CD4-positive, CD25-positive, alpha-beta regulatory T cell (primary cell): ENCODE data around the gene ACAP1. TPM values are rescaled to one million over a fixed set of nuclear protein-coding genes. Genes with fewer than 3 reads are reported as not detected.
"Not testable (repeated sequence)": the region's sequence is repeated elsewhere in the genome, so short reads cannot be mapped to it uniquely, and the experiment has no call there.

Experiments
- ATAC-seq, 2 donors: fragments of 150-1000 bp; cut with Tn5 transposase; one replicate each; pipeline ENCODE4 v1.10.0; 2021; ENCODE audit warnings: low read depth in 2 of 2, moderate number of reproducible peaks in 2 of 2, moderate library complexity in 1 of 2
- DNase-seq, 3 donors: peaks; one replicate each; pipeline versions ENCODE4 v3.0.0 to v3.0.0-alpha.2; 2012 to 2022; ENCODE audit warnings: mixed read lengths in 1 of 3
- H3K27ac ChIP-seq: one replicate; pipeline ENCODE4 v1.7.0; 2013; ENCODE audit warnings: mild to moderate bottlenecking, low read length; ENCODE audit not compliant: insufficient read depth, poor library complexity, severe bottlenecking
- H3K27me3 ChIP-seq: one replicate; pipeline ENCODE4 v1.7.0; 2013; ENCODE audit warnings: low read length; ENCODE audit not compliant: control insufficient read depth, insufficient read depth
- H3K36me3 ChIP-seq: one replicate; pipeline ENCODE4 v1.7.0; 2013; ENCODE audit warnings: mild to moderate bottlenecking, low read length, moderate library complexity; ENCODE audit not compliant: control insufficient read depth, insufficient read depth
- H3K4me1 ChIP-seq: 2 replicates; pipeline ENCODE4 v1.7.0; 2013; ENCODE audit warnings: mild to moderate bottlenecking, low read length; ENCODE audit not compliant: insufficient read depth, control insufficient read depth, poor library complexity, severe bottlenecking
- H3K4me3 ChIP-seq: one replicate; pipeline ENCODE4 v1.7.0; 2013; ENCODE audit warnings: low read depth, mild to moderate bottlenecking, low read length, moderate library complexity
- H3K9me3 ChIP-seq, 2 experiments: 1 replicate in 1 of 2; 2 replicates in 1 of 2; pipeline ENCODE4 v1.7.0; 2013; ENCODE audit warnings: low read length in 2 of 2, mild to moderate bottlenecking in 1 of 2, moderate library complexity in 1 of 2; ENCODE audit not compliant: control insufficient read depth in 2 of 2
- H3K27ac Mint-ChIP-seq, 3 donors: one replicate each; pipeline ENCODE4 v1.8.0; 2020 to 2022; ENCODE audit warnings: mild to moderate bottlenecking in 3 of 3, mixed read lengths in 3 of 3, moderate library complexity in 2 of 3
- H3K27me3 Mint-ChIP-seq: one replicate; pipeline ENCODE4 v1.8.0; 2022; ENCODE audit warnings: mild to moderate bottlenecking, mixed read lengths
- H3K36me3 Mint-ChIP-seq: one replicate; pipeline ENCODE4 v1.8.0; 2020; ENCODE audit warnings: mixed read lengths
- H3K4me1 Mint-ChIP-seq, 4 donors: one replicate each; pipeline ENCODE4 v1.8.0; 2020 to 2022; ENCODE audit warnings: mixed read lengths in 4 of 4, mild to moderate bottlenecking in 1 of 4
- H3K4me3 Mint-ChIP-seq, 4 donors: one replicate each; pipeline ENCODE4 v1.8.0; 2020 to 2022; ENCODE audit warnings: mild to moderate bottlenecking in 4 of 4, mixed read lengths in 4 of 4, moderate library complexity in 3 of 4
- H3K9me3 Mint-ChIP-seq, 7 donors: one replicate each; pipeline ENCODE4 v1.8.0; 2020 to 2022; ENCODE audit warnings: mixed read lengths in 7 of 7, mild to moderate bottlenecking in 3 of 7, moderate library complexity in 2 of 7
- polyA plus RNA-seq, 4 donors: library from polyadenylated mRNA; unstranded; fragments of 300-500 nt; fragmentation: Illumina TruSeq; gene quantifications; one replicate each; pipeline ENCODE4 v1.2.3, GENCODE V29; 2021
- total RNA-seq: library from RNA; stranded (reverse); gene quantifications from one replicate; pipeline ENCODE4 v1.2.3, GENCODE V29; 2022

Gene ACAP1
- total and polyA plus RNA-seq, 5 donors from 2014 or later: 194 to 723 (median 219) TPM

DNA sequence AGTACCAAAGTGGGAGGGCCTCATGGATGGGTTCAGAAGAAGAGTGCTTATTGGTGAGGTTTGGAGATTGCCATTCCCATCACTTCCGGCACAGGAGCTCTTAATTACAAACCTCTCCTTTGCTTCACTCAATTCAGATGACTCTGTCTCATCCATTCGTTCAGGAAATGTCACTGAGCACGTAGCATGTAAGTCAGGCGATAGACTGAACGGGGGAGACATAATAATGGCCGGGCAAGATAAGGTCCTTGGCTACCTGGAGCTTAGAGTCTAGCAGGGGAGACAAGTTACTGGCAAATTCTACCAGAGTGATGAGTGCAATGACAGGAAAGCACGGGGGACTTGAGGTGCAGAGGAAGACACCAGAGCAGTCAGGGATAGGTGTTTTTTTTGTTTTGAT, 29.6 kb downstream of the ACAP1 start:
- not testable (repeated sequence) for H3K27me3 ChIP-seq, H3K4me1 Mint-ChIP-seq, H3K9me3 ChIP-seq, H3K4me3 Mint-ChIP-seq, H3K4me3 ChIP-seq, ATAC-seq, H3K4me1 ChIP-seq, H3K27ac ChIP-seq, H3K27ac Mint-ChIP-seq, H3K36me3 Mint-ChIP-seq, H3K36me3 ChIP-seq, DNase-seq, H3K9me3 Mint-ChIP-seq
- H3K27me3 Mint-ChIP-seq: peaks cover 12% of the 10 kb centered on the region

DNA sequence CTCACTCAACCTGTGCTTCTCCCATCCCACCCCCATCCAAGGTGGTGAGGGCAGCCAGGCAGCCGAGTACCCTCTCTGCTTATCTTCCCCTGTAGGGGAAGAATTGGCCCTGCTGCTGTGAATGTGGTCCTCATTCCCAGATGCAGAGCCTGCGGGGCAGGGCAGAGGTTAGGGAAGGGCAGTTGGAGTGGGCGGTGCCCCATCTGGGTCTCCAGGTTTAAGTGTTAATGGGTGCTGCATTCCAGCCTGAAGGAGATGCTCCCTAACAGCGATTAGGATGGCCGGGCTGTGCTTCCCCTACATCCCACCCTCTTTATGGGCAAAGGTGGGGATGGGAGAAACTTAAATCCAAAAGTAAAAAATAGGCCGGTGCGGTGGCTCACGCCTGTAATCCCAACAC, 30.8 kb downstream of the ACAP1 start:
- H3K27ac ChIP-seq: no peak overlapping the region
- no peaks in the 10 kb centered on the region for H3K4me1 Mint-ChIP-seq
- H3K4me3 Mint-ChIP-seq: no peak overlapping the region
- no peaks in the 10 kb centered on the region for H3K9me3 Mint-ChIP-seq
- H3K4me1 ChIP-seq: no peaks in the 10 kb centered on the region
- H3K36me3 ChIP-seq: no peaks in the 10 kb centered on the region
- no peaks in the 10 kb centered on the region for H3K27me3 ChIP-seq
- H3K36me3 Mint-ChIP-seq: no peaks in the 10 kb centered on the region
- H3K4me3 ChIP-seq: no peak overlapping the region
- no peak overlapping the region for H3K27ac Mint-ChIP-seq
- peaks cover 12% of the 10 kb centered on the region for H3K27me3 Mint-ChIP-seq
- H3K9me3 ChIP-seq: no peaks in the 10 kb centered on the region
- ATAC-seq: no peak
- no peak for DNase-seq

- H3K9me3 ChIP-seq: no peaks in the 10 kb centered on the region
- Mint-ChIP-seq H3K27ac (no peak overlapping the region), H3K36me3 (no peaks in the 10 kb centered on the region), H3K4me3 (no peak overlapping the region), H3K27me3 (peaks cover 12% of the 10 kb centered on the region), H3K9me3 (no peaks in the 10 kb centered on the region), H3K4me1 (no peaks in the 10 kb centered on the region)
- H3K36me3 ChIP-seq: no peaks in the 10 kb centered on the region
- H3K27ac ChIP-seq: no peak overlapping the region
- H3K27me3 ChIP-seq: no peaks in the 10 kb centered on the region
- H3K4me3 ChIP-seq: no peak overlapping the region
- H3K4me1 ChIP-seq: no peaks in the 10 kb centered on the region
- ATAC-seq (no peak), DNase-seq (no peak)
Observed at GRCh38 chr17:7367918-7368598, 31.7 kb downstream of the ACAP1 start.

- H3K27ac ChIP-seq, H3K27ac Mint-ChIP-seq, H3K27me3 ChIP-seq, H3K4me1 ChIP-seq, H3K4me1 Mint-ChIP-seq, H3K36me3 ChIP-seq, H3K9me3 Mint-ChIP-seq, H3K36me3 Mint-ChIP-seq, H3K4me3 Mint-ChIP-seq, ATAC-seq, H3K4me3 ChIP-seq, H3K9me3 ChIP-seq, DNase-seq: not testable (repeated sequence)
- peaks cover 12% of the 10 kb centered on the region for H3K27me3 Mint-ChIP-seq
Observed at GRCh38 chr17:7368599-7368994, 32.3 kb downstream of the ACAP1 start.

DNA sequence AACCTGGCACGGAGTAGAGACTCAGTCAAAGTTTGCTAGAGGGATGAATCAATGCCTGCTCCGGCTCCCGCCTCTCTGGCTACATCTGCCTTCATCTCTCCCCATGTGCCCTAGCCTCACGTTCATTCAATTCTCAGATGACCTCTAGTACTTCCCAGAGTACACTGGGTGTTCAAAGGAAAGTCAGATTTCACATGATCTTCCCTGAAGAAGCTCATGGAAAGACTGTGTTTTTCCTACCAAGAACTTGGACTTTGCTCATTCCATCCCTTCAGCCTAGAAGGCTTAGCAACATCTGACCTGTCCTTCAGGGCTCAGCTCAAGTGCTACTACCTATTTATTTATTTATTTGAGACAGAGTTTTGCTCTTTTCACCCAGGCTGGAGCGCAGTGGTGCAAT, 33.5 kb downstream of the ACAP1 start:
- no peak for ATAC-seq
- Mint-ChIP-seq H3K36me3 (no peaks in the 10 kb centered on the region), H3K27ac (no peak overlapping the region), H3K4me1 (no peaks in the 10 kb centered on the region), H3K4me3 (no peak overlapping the region), H3K9me3 (no peaks in the 10 kb centered on the region), H3K27me3 (peaks cover 21% of the 10 kb centered on the region)
- Histone ChIP-seq H3K36me3 (no peaks in the 10 kb centered on the region), H3K27ac (no peak overlapping the region), H3K4me1 (no peaks in the 10 kb centered on the region), H3K9me3 (no peaks in the 10 kb centered on the region), H3K4me3 (no peak overlapping the region), H3K27me3 (no peaks in the 10 kb centered on the region)
- DNase-seq: no peak

- peaks cover 19% of the 10 kb centered on the region for H3K27me3 Mint-ChIP-seq
- H3K4me3 ChIP-seq: no peak overlapping the region
- no peaks in the 10 kb centered on the region for H3K4me1 ChIP-seq
- H3K27ac Mint-ChIP-seq: no peak overlapping the region
- DNase-seq: no peak
- H3K9me3 ChIP-seq: no peaks in the 10 kb centered on the region
- no peak overlapping the region for H3K4me3 Mint-ChIP-seq
- H3K27me3 ChIP-seq: no peaks in the 10 kb centered on the region
- H3K4me1 Mint-ChIP-seq: no peaks in the 10 kb centered on the region
- ATAC-seq: no peak
- no peaks in the 10 kb centered on the region for H3K9me3 Mint-ChIP-seq
- no peak overlapping the region for H3K27ac ChIP-seq
- no peaks in the 10 kb centered on the region for H3K36me3 ChIP-seq
- no peaks in the 10 kb centered on the region for H3K36me3 Mint-ChIP-seq
Observed at GRCh38 chr17:7370853-7371252, 34.5 kb downstream of the ACAP1 start.

GRCh38 chr17:7374353-7374752, 38.0 kb downstream of the ACAP1 start:
- no peak overlapping the region for H3K27ac ChIP-seq
- ATAC-seq (no peak), DNase-seq (no peak)
- H3K27me3 ChIP-seq: peaks cover 2% of the 10 kb centered on the region
- Mint-ChIP-seq H3K36me3 (no peaks in the 10 kb centered on the region), H3K27ac (no peak overlapping the region), H3K4me3 (no peak overlapping the region), H3K27me3 (peaks cover 34% of the 10 kb centered on the region), H3K4me1 (no peaks in the 10 kb centered on the region), H3K9me3 (peaks cover 0 to 3% (median 0%) of the 10 kb centered on the region in 7 donors)
- H3K36me3 ChIP-seq: no peaks in the 10 kb centered on the region
- H3K4me3 ChIP-seq: no peak overlapping the region
- no peaks in the 10 kb centered on the region for H3K4me1 ChIP-seq
- H3K9me3 ChIP-seq: peaks cover 3 to 4% of the 10 kb centered on the region in 2 experiments

GRCh38 chr17:7379134-7379533, 42.8 kb downstream of the ACAP1 start:
- Histone ChIP-seq H3K9me3 (peaks cover 3 to 5% of the 10 kb centered on the region in 2 experiments), H3K36me3 (no peaks in the 10 kb centered on the region), H3K27ac (no peak overlapping the region), H3K4me1 (peaks cover 12% of the 10 kb centered on the region), H3K4me3 (no peak overlapping the region), H3K27me3 (peaks cover 18% of the 10 kb centered on the region)
- Mint-ChIP-seq H3K9me3 (peaks cover 0 to 3% (median 1%) of the 10 kb centered on the region in 7 donors), H3K27ac (no peak overlapping the region), H3K36me3 (no peaks in the 10 kb centered on the region), H3K4me1 (peaks cover 0 to 19% (median 4%) of the 10 kb centered on the region in 4 donors), H3K27me3 (peaks cover 48% of the 10 kb centered on the region), H3K4me3 (no peak overlapping the region)
- ATAC-seq (no peak), DNase-seq (no peak)
